ENCODE measurements around the gene CDH4. TPM values are rescaled to one million over a fixed set of nuclear protein-coding genes. Genes with fewer than 3 reads are reported as not detected.

CDH4 gene
- total RNA-seq, 2 experiments from 2014 or later = not detected

DNA sequence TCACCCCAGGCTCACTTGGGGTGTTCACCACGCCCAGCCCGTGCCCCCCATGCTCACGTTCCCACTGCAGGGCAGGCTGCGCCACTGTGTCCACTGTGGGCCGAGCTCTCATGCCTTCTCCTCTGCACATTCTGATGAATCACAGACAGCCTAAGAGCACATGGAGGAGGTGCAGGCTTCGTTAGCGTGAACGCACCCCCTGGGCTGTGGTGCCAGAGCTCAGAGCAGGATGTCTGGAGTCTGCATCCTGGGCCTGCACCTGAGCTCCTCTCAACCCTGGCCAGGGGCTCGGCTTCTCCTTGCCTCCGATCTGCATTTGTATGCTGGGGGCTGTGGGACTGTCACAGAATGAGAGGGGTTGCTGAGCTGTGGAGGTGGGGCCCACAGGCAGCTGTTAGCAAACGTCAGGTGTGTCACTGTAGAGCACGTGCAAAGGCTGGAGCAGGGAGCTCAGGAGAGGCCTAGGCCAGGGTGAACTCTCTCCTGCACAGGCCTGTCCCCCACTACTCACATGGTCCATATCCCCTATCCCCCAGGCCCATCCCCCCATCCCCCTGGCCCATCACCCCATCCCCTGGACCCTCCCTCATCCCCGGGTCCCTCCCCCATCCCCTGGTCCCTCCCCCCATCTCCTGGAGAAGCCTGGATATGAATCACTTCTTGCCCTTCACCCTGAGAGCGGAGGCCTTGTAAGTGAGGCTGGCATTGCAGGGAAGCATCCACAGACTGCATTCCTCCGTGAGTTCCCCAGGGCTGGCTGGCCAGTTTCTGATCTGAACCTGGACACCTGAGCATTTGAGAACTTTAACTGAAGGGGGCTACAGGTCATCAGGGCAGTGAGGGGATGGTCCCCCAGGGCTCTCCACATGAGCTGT is 504.1 kb downstream of the CDH4 start:
- no TSS peak for BruUV-seq (replicated peaks)
- Histone ChIP-seq H3K4me2 (ENCODE audit: low read length) (no peak overlapping the region), H3K4me1 (ENCODE audit: insufficient read depth, low read length, poor library complexity, severe bottlenecking) (no peaks in the 10 kb centered on the region), H3K27ac (ENCODE audit: low read depth, low read length, poor library complexity, severe bottlenecking) (no peak overlapping the region), H2AFZ (ENCODE audit: low read length) (no peak overlapping the region), H3K9me2 (ENCODE audit: insufficient read depth, low read length) (no peaks in the 10 kb centered on the region), H3K79me2 (ENCODE audit: insufficient read depth, low read depth, low read length) (no peaks in the 10 kb centered on the region), H3K4me3 (ENCODE audit: low read depth, low read length, poor library complexity, severe bottlenecking) (no peak overlapping the region), H4K20me1 (ENCODE audit: insufficient read depth, low read length) (no peaks in the 10 kb centered on the region), H3K36me3 (ENCODE audit: insufficient read depth, low read length) (no peaks in the 10 kb centered on the region), H3K9me3 (ENCODE audit: low read length) (no peaks in the 10 kb centered on the region)
- ChIA-PET CTCF (ENCODE audit: unreplicated experiment) (no interaction called here), POLR2A (no interaction called here)
- intact Hi-C loops (cut with micrococcal nuclease; ENCODE audit: unreplicated experiment) = no loop called here
- TF ChIP-seq, protein P1, sequence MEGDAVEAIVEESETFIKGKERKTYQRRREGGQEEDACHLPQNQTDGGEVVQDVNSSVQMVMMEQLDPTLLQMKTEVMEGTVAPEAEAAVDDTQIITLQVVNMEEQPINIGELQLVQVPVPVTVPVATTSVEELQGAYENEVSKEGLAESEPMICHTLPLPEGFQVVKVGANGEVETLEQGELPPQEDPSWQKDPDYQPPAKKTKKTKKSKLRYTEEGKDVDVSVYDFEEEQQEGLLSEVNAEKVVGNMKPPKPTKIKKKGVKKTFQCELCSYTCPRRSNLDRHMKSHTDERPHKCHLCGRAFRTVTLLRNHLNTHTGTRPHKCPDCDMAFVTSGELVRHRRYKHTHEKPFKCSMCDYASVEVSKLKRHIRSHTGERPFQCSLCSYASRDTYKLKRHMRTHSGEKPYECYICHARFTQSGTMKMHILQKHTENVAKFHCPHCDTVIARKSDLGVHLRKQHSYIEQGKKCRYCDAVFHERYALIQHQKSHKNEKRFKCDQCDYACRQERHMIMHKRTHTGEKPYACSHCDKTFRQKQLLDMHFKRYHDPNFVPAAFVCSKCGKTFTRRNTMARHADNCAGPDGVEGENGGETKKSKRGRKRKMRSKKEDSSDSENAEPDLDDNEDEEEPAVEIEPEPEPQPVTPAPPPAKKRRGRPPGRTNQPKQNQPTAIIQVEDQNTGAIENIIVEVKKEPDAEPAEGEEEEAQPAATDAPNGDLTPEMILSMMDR (conservative IDR thresholded peaks at IDR 0.05; ENCODE audit: low read length) = no peak
- no peak for TF ChIP-seq EZH2phosphoT487 (IDR thresholded peaks at IDR 0.05; ENCODE audit: borderline replicate concordance, low read depth, low read length)
- no peak for DNase-seq (ENCODE audit: low spot score)

DNA sequence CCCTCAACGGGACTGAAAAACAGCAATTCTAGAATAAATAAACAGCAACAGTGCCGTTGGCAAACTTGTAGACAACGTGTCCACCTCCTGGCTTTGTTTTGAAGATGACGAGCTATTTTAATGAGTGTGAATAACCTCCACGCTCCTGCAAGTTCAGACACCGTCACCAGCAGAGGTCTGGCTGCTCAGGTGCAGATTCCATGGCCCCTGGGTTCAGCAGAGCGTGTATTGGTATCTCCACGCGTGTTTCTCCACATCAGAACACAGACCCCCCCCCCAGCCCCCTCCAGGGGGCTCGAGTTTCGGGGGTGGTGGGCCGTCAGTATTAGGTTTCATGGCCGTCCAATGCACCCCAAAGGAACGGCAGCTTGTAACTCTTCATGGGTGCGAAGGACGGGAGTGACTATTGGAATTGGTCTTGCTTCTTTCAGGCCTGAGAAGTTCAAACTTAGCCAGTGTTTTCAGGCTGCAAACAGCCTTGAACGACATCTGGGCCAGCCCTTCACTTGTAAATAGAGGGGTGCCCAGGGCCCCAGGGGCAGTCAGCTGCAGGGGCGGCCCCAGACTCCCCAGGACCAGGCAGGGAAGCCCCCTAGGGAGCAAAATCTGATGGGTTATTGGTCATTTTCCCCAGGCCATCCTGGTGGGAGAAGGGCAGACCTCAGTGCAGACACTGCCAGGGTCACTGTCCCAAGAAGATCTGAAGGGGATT is 505.1 kb downstream of the CDH4 start:
- TF ChIP-seq EZH2phosphoT487 (IDR thresholded peaks at IDR 0.05; ENCODE audit: borderline replicate concordance, low read depth, low read length) = no peak
- TF ChIP-seq, protein P1 (conservative IDR thresholded peaks at IDR 0.05; ENCODE audit: low read length) = no peak
- Histone ChIP-seq H3K9me3 (ENCODE audit: low read length) (no peaks in the 10 kb centered on the region), H3K27ac (ENCODE audit: low read depth, low read length, poor library complexity, severe bottlenecking) (no peak overlapping the region), H2AFZ (ENCODE audit: low read length) (no peak overlapping the region), H3K4me2 (ENCODE audit: low read length) (no peak overlapping the region), H3K36me3 (ENCODE audit: insufficient read depth, low read length) (no peaks in the 10 kb centered on the region), H3K9me2 (ENCODE audit: insufficient read depth, low read length) (no peaks in the 10 kb centered on the region), H3K4me3 (ENCODE audit: low read depth, low read length, poor library complexity, severe bottlenecking) (no peak overlapping the region), H3K4me1 (ENCODE audit: insufficient read depth, low read length, poor library complexity, severe bottlenecking) (no peaks in the 10 kb centered on the region), H3K79me2 (ENCODE audit: insufficient read depth, low read depth, low read length) (no peaks in the 10 kb centered on the region), H4K20me1 (ENCODE audit: insufficient read depth, low read length) (no peaks in the 10 kb centered on the region)
- ChIA-PET CTCF (ENCODE audit: unreplicated experiment) (no interaction called here), POLR2A (no interaction called here)
- intact Hi-C loops (cut with micrococcal nuclease; ENCODE audit: unreplicated experiment) = no loop called here
- no TSS peak for BruUV-seq (replicated peaks)
- no peak for DNase-seq (ENCODE audit: low spot score)

Measured in OCI-LY7 (cell line).